ENCODE results near the gene USP14.

USP14 gene

DNA sequence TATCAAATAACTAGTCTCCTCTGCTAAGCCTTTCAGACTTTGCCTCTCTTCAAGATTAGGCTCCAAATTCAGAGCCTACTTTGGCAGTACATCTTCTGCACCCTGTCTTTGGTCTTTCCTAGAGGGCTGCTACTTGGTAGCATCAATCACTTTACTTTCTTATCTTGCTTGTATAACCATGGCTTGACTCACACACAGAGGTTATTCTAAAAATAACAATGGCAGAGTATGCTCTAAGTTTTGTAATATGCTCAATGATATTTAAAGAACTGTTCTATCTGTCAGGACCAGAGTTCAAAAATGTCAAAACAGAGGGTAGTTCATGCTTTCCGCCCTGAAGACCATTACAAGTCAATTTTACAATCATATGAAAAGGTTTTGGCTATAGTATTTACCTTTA, 81.8 kb downstream of the USP14 start:
- DNase-seq = no peak

DNA sequence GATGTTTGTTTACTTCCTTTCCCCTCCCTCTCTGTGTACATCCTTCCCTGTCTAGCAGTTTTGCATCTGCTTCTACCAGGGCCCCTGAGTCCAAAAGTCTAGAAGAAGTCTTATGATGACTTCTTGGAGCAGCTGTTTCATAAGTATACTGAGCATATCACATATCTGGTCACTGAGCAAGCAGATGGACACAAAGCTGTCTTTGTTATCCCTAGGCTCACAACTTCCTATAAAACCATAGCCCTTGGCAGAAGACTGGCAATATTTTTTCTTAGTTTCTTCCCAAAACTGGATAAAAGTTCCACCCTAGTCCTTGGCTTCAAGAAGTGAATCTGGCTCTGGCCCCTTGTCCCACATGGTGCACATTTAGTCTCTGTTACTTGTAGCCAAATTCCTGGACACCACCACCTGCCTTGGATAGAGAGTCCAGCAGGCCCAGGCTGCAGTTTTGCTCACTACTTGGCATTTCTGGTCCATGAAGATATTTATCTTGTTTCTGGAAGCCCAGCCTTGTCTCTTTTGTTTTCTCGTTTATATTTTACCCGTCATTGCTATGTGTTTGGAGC, 87.0 kb downstream of the USP14 start:
- DNase-seq = no peak

DNA sequence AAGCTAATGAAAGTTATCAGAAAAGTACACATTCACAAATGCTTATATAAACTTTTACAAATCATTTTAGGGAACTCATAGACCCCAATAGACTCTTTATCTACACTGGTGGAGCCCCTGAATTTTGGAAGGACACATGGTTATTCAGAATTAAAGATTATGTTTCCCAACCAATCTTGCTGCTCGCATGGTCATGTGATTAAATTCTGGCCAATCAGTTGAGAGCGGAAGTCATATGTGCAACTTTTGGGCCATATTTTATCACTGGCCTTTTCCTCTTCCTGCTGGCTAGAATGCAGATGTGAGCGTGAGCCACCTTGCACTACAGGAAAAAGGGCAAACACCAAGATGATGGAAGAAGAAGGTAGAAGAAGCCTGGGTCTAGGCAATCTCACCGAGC, 89.7 kb downstream of the USP14 start:
- no peak for DNase-seq

DNA sequence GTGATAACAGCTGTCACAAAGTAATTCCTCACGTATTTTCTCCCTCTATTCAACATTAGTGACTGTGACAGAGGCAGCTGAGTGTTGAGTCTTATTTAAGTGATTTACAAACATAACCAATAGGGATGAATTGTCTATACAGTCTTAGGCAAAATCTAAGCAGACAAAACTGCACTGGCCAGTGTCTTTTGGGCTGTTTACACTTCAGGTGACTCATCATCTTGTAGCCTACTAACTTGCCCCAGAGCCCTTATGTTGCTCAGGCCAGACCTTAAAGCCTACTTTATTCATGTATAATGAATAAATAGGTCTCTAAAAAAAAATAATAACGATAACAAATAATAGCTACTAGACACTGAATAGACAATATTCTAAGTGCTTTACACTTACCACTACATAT, 92.3 kb downstream of the USP14 start:
- no peak for DNase-seq

DNA sequence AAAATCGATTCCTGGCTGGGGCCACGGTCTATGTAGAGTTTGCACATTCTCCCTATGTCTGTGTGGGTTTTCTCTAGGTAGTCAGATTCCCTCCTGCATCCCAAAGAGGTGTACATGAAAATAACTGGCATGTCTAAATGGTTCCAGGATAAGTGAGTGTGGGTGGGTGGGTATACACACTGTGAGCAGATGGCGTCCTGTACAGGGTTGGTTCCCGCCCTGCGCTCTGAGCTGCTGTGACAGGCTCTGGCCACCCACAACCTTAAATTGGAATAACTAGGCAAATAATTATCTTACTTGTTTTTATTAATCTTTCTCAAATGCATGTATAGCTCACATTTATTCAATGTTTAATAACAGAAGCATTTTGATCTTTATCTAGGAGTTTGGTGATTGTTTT, 93.2 kb downstream of the USP14 start:
- DNase-seq = no peak

DNA sequence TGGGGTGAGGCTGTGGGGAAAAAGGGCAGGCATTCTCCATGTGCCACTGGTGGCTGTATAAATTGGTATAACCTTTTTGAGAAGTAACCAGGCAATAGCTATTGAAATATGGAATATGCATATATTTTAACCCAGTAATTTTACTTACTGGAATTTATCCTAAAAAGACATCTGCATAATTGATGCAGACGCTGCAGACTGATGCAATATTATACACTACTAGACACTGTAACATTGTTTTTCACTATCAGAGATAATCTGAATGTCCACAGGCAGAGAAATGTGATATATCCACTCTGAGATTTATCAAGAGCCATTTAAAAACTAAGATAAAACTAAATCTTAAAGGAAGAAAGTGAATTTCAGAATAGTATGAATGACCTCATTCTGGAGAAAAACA, 94.8 kb downstream of the USP14 start:
- no peak for DNase-seq

DNA sequence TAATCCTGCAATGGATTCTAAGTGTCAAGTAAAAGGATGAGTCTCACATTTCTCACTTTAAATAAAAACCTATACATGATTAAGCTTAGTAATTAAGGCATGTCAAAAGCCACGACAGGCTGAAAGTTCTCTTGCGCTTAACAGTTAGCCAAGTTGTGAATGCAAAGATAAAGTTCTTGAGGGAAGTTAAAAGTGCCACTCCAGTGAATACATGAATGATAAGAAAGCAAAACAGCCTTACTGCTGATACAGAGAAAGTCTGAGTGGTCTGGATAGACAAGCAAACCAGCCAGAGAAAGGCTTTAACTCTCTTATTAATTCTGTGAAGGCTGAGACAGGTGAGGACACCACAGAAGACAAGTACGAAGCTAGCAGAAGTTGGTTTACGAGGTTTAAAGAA, 96.8 kb downstream of the USP14 start:
- no peak for DNase-seq

DNA sequence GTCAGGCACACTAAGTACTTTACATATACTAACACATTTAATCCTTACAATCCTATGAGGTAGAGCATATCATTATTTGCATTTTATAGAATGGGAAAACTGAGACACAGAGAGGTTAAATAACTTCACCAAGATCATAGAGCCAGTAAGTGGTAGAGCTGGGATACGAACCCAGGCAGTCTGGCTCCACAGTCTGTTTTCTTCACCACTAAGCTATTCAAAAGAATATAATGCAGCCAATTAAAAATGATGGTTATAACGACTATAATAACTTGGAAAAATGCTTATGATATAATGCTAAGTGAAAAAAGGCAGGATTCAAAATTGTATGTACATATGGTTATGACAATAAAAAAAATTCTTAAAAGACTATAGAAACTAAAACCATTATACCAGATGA, 102.2 kb downstream of the USP14 start:
- DNase-seq = no peak

DNA sequence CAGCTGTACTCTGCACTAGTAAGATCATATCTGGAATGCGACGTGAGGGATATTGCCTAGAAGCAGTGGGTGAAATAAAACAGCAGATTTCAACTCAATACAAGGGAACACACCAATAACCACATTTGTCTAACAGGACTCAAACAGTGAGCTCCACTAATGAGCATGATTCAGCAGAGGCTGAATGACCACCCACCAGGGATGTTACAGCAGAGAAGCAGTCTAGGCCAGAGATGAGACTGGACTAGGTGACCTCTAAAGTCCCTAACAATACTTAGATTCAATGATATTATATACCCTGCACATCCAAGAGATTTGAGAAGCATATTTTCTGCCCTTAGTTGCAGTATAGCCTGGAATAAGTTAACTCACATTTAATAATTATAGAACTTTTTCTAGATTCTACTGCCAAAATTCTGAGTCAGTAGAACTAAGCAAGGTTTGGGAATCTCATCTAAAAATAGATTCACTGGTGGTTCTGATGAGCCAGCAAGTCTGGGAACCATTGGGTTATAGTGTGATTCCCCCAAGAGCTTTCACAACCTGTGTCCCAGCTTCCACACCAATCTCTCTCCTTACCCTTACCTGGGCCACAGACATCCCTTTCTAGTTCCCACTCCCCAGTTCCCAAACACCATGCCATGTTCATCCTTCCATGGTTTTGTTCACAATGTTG, 103.2 kb downstream of the USP14 start:
- DNase-seq = no peak

All from stimulated activated CD4-positive, alpha-beta T cell treated with anti-CD3 and anti-CD28 coated beads, Interleukin-15, amount 100 ng/mL, for 24 hours (primary cell).